Endothelial cell of umbilical vein (primary cell): ENCODE data around the gene RYR3. TPM values are rescaled to one million over a fixed set of nuclear protein-coding genes. Genes with fewer than 3 reads are reported as not detected.

Source experiments
- BruUV-seq: library from RNA; stranded (reverse); fragments of 400-500 nt; replicated peaks from 2 replicates; lab custom pipeline; 2021; lab: Mats Ljungman, UMichigan
- CTCF ChIA-PET: fragments of 300-600, 350-600 bp; sonication (Branson Sonifier 250); formaldehyde crosslinking; loops from one replicate; lab custom pipeline; 2021; ENCODE audit warnings: antibody characterized with exemption, inconsistent platforms; lab: Charles Lee
- POLR2A ChIA-PET: fragments of 300-600, 350-600 bp; sonication (Branson Sonifier 250); formaldehyde crosslinking; loops from one replicate; lab custom pipeline; 2021; ENCODE audit warnings: antibody characterized with exemption, inconsistent platforms; lab: Charles Lee
- DNase-seq: peaks from one replicate; pipeline ENCODE4 v3.0.0-alpha.2; 2011; ENCODE audit warnings: low read depth, low spot score
- FAIRE-seq: peaks from 2 replicates; lab custom pipeline; 2011; peaks lifted over from hg19 to GRCh38; lab: Jason Lieb, UNC
- H2AFZ ChIP-seq: 2 replicates; pipeline ENCODE4 v1.6.0; 2012; ENCODE audit warnings: low read depth, low read length, control low read depth, inconsistent platforms
- H3K27ac ChIP-seq: 2 replicates; pipeline ENCODE4 v1.5.1; 2011; ENCODE audit warnings: low read depth, mild to moderate bottlenecking, control low read depth, low read length, moderate library complexity; ENCODE audit not compliant: insufficient read depth
- H3K27me3 ChIP-seq, 2 experiments: 2 replicates each; pipeline versions ENCODE4 v1.6.0 to v1.6.1; 2011; ENCODE audit warnings: low read length in 2 of 2, mixed read lengths in 1 of 2; ENCODE audit not compliant: control insufficient read depth in 2 of 2, insufficient read depth in 2 of 2
- H3K36me3 ChIP-seq, 2 experiments: 2 replicates in 1 of 2; 3 replicates in 1 of 2; pipeline ENCODE4 v1.5.1; 2011; ENCODE audit warnings: low read length in 2 of 2, mild to moderate bottlenecking in 1 of 2, moderate library complexity in 1 of 2; ENCODE audit not compliant: control insufficient read depth in 2 of 2, insufficient read depth in 2 of 2; ENCODE audit errors: extremely low read depth in 1 of 2
- H3K4me1 ChIP-seq: 3 replicates; pipeline ENCODE4 v1.5.1; 2011; ENCODE audit warnings: mild to moderate bottlenecking, low read length; ENCODE audit not compliant: control insufficient read depth, insufficient read depth; ENCODE audit errors: extremely low read depth
- H3K4me2 ChIP-seq: 2 replicates; pipeline ENCODE4 v1.6.1; 2011; ENCODE audit warnings: low read length, control low read depth, mixed read lengths; ENCODE audit not compliant: insufficient read depth
- H3K4me3 ChIP-seq, 3 experiments: fragments of 200-600 bp in 1 of 3; sonication (generic), shearing (Covaris generic) in 1 of 3; replicated peaks in 1 of 3; 2 replicates each; pipeline ENCODE4 v1.5.1; 2011 to 2016; ENCODE audit warnings: control low read depth in 3 of 3, low read length in 3 of 3, mild to moderate bottlenecking in 2 of 3, inconsistent platforms in 1 of 3, low read depth in 1 of 3, moderate library complexity in 1 of 3; ENCODE audit not compliant: insufficient read depth in 1 of 3
- H3K79me2 ChIP-seq: 2 replicates; pipeline ENCODE4 v1.6.0; 2012; ENCODE audit warnings: low read length, inconsistent platforms; ENCODE audit not compliant: control insufficient read depth, insufficient read depth
- H3K9ac ChIP-seq: replicated peaks from 2 replicates; pipeline ENCODE3; 2011; ENCODE audit warnings: low read length, control low read depth; ENCODE audit not compliant: insufficient read depth; ENCODE audit errors: extremely low read depth
- H3K9me1 ChIP-seq: replicated peaks from 3 replicates; pipeline ENCODE4 v1.6.0; 2011; ENCODE audit warnings: mild to moderate bottlenecking, low read length; ENCODE audit not compliant: control insufficient read depth, insufficient read depth; ENCODE audit errors: extremely low read depth
- H3K9me3 ChIP-seq: replicated peaks from 2 replicates; pipeline ENCODE4 v1.5.1; 2012; ENCODE audit warnings: low read length, inconsistent platforms; ENCODE audit not compliant: control insufficient read depth, insufficient read depth
- H4K20me1 ChIP-seq: replicated peaks from 2 replicates; pipeline ENCODE3; 2011; ENCODE audit warnings: mild to moderate bottlenecking, low read length; ENCODE audit not compliant: control insufficient read depth, insufficient read depth; ENCODE audit errors: extremely low read depth
- EZH2 ChIP-seq: IDR thresholded peaks from 2 replicates; pipeline ENCODE4 v1.6.1; 2012; ENCODE audit warnings: borderline replicate concordance, low read depth, mild to moderate bottlenecking, moderate library complexity, low read length, inconsistent platforms; ENCODE audit not compliant: severe bottlenecking
- FOS ChIP-seq: IDR thresholded peaks from 2 replicates; pipeline ENCODE4 v1.6.1; 2011; ENCODE audit warnings: mild to moderate bottlenecking, low read length, moderate library complexity, borderline replicate concordance; ENCODE audit not compliant: insufficient read depth
- GATA2 ChIP-seq: IDR thresholded peaks from 2 replicates; pipeline ENCODE4 v1.7.0; 2011; ENCODE audit warnings: low read depth, mild to moderate bottlenecking, moderate library complexity, mixed read lengths, low read length; ENCODE audit not compliant: insufficient read length, insufficient read depth
- JUN ChIP-seq: IDR thresholded peaks from 2 replicates; pipeline ENCODE4 v1.6.1; 2011; ENCODE audit warnings: borderline replicate concordance, low read depth; ENCODE audit not compliant: insufficient read length, insufficient read depth
- MAX ChIP-seq: IDR thresholded peaks from 2 replicates; pipeline ENCODE4 v1.6.1; 2011; ENCODE audit not compliant: insufficient read depth, insufficient read length
- MYC ChIP-seq: IDR thresholded peaks from one replicate; pipeline ENCODE4 v1.6.1; 2011; ENCODE audit warnings: mild to moderate bottlenecking, low read depth, low read length
- POLR2A ChIP-seq: IDR thresholded peaks from 2 replicates; pipeline ENCODE4 v1.6.1; 2012; ENCODE audit warnings: low read depth, mild to moderate bottlenecking, control low read depth, low read length
- POLR2AphosphoS5 ChIP-seq: IDR thresholded peaks from 2 replicates; pipeline ENCODE4 v1.6.1; 2012; ENCODE audit warnings: low read depth, mild to moderate bottlenecking, control low read depth, low read length, moderate library complexity; ENCODE audit not compliant: insufficient read depth
- dilution Hi-C: fragments of 300-500 bp; cut with MboI; formaldehyde crosslinking; loops from one replicate; pipeline ENCODE4 v1.15.0; 2019; ENCODE audit warnings: low sequenced_read_pairs; ENCODE audit not compliant: extremely low pct_ligation_motif_present
- intact Hi-C: fragments of 100-400 bp; cut with micrococcal nuclease; formaldehyde crosslinking; loops from one replicate; pipeline ENCODE4 v1.10.0; 2022
- polyA plus RNA-seq, 4 experiments: library from polyadenylated mRNA; depleted of rRNA in 3 of 4; stranded (reverse) in 3 of 4; unstranded in 1 of 4; fragments of >200 nt; gene quantifications; 2 replicates each; pipeline versions ENCODE4 v1.2.1 to v1.2.3, GENCODE V29; 2011 to 2012; ENCODE audit warnings: missing spikeins in 1 of 4
- total RNA-seq: library from RNA; stranded (reverse); gene quantifications from 2 replicates; pipeline ENCODE4 v1.2.3, GENCODE V29; 2021
- TF ChIP-seq, protein P1 (sequence below), 2 donors: IDR thresholded peaks; 1 replicate in 1 of 2; 2 replicates in 1 of 2; pipeline ENCODE4 v1.5.1; 2011; ENCODE audit warnings: low read length in 2 of 2, mild to moderate bottlenecking in 2 of 2, moderate library complexity in 2 of 2, control low read depth in 1 of 2, inconsistent platforms in 1 of 2, low read depth in 1 of 2; ENCODE audit not compliant: insufficient read depth in 1 of 2; ENCODE audit errors: extremely low read depth in 1 of 2

The RYR3 gene
- total and polyA plus RNA-seq, 2 donors (not counting 3 experiments of a cell fraction or from before 2014, with no cell fraction given) = not detected

DNA sequence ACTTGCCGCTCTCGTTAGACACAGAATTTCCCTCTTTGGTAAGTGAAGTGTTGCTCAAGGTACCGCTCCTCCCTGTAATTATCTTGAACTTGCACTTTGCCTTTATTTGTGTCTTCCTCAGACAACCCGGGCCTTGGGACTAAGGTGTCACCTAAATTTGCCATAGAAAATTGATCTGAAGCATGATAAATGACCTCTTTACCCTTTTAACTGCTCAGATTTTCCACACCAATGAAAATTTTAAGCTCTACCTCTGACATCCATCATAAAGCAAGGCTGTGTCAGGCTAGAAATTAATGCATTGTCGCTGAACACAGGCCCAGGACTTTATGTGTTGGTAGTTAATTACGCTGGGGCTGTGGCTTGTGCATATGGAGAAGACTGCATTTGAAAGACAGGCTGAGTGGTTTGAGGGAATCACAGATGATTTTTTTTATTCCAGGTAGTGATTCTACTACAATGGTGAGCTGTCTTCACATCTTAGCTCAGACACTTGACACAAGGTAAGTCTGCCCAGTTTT lies 458.0 kb downstream of the RYR3 start:
- CTCF ChIA-PET = no interaction called here
- H3K9me1 ChIP-seq = no peaks in the 10 kb centered on the region
- TF ChIP-seq FOS (no peak), GATA2 (no peak), EZH2 (no peak), MAX (no peak), JUN (no peak), POLR2A (no peak), POLR2AphosphoS5 (no peak), MYC (no peak)
- TF ChIP-seq, protein P1, sequence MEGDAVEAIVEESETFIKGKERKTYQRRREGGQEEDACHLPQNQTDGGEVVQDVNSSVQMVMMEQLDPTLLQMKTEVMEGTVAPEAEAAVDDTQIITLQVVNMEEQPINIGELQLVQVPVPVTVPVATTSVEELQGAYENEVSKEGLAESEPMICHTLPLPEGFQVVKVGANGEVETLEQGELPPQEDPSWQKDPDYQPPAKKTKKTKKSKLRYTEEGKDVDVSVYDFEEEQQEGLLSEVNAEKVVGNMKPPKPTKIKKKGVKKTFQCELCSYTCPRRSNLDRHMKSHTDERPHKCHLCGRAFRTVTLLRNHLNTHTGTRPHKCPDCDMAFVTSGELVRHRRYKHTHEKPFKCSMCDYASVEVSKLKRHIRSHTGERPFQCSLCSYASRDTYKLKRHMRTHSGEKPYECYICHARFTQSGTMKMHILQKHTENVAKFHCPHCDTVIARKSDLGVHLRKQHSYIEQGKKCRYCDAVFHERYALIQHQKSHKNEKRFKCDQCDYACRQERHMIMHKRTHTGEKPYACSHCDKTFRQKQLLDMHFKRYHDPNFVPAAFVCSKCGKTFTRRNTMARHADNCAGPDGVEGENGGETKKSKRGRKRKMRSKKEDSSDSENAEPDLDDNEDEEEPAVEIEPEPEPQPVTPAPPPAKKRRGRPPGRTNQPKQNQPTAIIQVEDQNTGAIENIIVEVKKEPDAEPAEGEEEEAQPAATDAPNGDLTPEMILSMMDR (IDR thresholded peaks at IDR 0.05; ENCODE audit: extremely low read depth in 1 of 2, insufficient read depth in 1 of 2, low read depth in 1 of 2, low read length in 2 of 2) = no peak
- no peak overlapping the region for H3K27ac ChIP-seq
- intact Hi-C loops = loop anchor here (10.0 kb wide), 1 partner anchor 196 kb away; the partner anchor contains the start of gene CHRM5
- H3K27me3 ChIP-seq = no peaks in the 10 kb centered on the region
- no peaks in the 10 kb centered on the region for H3K4me1 ChIP-seq
- H3K9me3 ChIP-seq = no peaks in the 10 kb centered on the region
- no peak overlapping the region for H2AFZ ChIP-seq
- dilution Hi-C loops = no loop called here
- POLR2A ChIA-PET = no interaction called here
- no peak overlapping the region for H3K4me2 ChIP-seq
- no peaks in the 10 kb centered on the region for H4K20me1 ChIP-seq
- H3K36me3 ChIP-seq = no peaks in the 10 kb centered on the region
- no peak for FAIRE-seq
- no TSS peak for BruUV-seq
- DNase-seq = no peak
- H3K79me2 ChIP-seq = no peaks in the 10 kb centered on the region
- no peak overlapping the region for H3K4me3 ChIP-seq
- no peak overlapping the region for H3K9ac ChIP-seq
